IMR-90 (cell line): Measurements from ENCODE around the gene SLITRK5.

Source experiments
- CEBPB ChIP-seq: IDR thresholded peaks from 2 replicates; pipeline ENCODE4 v1.6.1; 2012; ENCODE audit warnings: low read depth, low read length, improper control_type of control experiment
- CHD1 ChIP-seq: IDR thresholded peaks from 2 replicates; pipeline ENCODE4 v1.6.1; 2012; ENCODE audit warnings: low read depth, low read length, improper control_type of control experiment
- TF ChIP-seq, protein P1 (sequence below): conservative IDR thresholded peaks from 2 replicates; pipeline ENCODE4 v1.5.1; 2012; ENCODE audit warnings: mild to moderate bottlenecking, low read depth, low read length, improper control_type of control experiment
- TF ChIP-seq, protein P2 (sequence below): fragments of 150-350 bp; IDR thresholded peaks from 2 replicates; pipeline ENCODE4 v1.6.1; 2017; ENCODE audit warnings: mild to moderate bottlenecking, antibody characterized with exemption, low read length, low read depth

DNA sequence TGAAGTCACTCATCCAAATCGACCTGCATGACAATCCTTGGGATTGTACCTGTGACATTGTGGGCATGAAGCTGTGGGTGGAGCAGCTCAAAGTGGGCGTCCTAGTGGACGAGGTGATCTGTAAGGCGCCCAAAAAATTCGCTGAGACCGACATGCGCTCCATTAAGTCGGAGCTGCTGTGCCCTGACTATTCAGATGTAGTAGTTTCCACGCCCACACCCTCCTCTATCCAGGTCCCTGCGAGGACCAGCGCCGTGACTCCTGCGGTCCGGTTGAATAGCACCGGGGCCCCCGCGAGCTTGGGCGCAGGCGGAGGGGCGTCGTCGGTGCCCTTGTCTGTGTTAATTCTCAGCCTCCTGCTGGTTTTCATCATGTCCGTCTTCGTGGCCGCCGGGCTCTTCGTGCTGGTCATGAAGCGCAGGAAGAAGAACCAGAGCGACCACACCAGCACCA lies 5.9 kb downstream of the SLITRK5 start:
- TF ChIP-seq, protein P1, sequence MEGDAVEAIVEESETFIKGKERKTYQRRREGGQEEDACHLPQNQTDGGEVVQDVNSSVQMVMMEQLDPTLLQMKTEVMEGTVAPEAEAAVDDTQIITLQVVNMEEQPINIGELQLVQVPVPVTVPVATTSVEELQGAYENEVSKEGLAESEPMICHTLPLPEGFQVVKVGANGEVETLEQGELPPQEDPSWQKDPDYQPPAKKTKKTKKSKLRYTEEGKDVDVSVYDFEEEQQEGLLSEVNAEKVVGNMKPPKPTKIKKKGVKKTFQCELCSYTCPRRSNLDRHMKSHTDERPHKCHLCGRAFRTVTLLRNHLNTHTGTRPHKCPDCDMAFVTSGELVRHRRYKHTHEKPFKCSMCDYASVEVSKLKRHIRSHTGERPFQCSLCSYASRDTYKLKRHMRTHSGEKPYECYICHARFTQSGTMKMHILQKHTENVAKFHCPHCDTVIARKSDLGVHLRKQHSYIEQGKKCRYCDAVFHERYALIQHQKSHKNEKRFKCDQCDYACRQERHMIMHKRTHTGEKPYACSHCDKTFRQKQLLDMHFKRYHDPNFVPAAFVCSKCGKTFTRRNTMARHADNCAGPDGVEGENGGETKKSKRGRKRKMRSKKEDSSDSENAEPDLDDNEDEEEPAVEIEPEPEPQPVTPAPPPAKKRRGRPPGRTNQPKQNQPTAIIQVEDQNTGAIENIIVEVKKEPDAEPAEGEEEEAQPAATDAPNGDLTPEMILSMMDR = no peak
- TF ChIP-seq, protein P2, sequence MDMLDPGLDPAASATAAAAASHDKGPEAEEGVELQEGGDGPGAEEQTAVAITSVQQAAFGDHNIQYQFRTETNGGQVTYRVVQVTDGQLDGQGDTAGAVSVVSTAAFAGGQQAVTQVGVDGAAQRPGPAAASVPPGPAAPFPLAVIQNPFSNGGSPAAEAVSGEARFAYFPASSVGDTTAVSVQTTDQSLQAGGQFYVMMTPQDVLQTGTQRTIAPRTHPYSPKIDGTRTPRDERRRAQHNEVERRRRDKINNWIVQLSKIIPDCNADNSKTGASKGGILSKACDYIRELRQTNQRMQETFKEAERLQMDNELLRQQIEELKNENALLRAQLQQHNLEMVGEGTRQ = no peak
- TF ChIP-seq CEBPB (no peak), CHD1 (no peak)
